WTC11 (cell line): ENCODE data around the gene CD44. TPM values are rescaled to one million over a fixed set of nuclear protein-coding genes. Genes with fewer than 3 reads are reported as not detected.

Experiments
- ATAC-seq: fragments of 200-7000 bp; cut with Tn5 transposase; 2 replicates; pipeline ENCODE4 v1.10.0; 2021; ENCODE audit warnings: mild to moderate bottlenecking, moderate library complexity
- CTCF ChIA-PET: fragments of 300-600 bp; sonication (Branson Sonifier 250); formaldehyde crosslinking; loops from one replicate; lab custom pipeline; 2021; ENCODE audit warnings: antibody characterized with exemption; lab: Charles Lee
- POLR2A ChIA-PET: fragments of 350-600 bp; sonication (Branson Sonifier 250); formaldehyde crosslinking; loops from one replicate; lab custom pipeline; 2021; ENCODE audit warnings: antibody characterized with exemption; lab: Charles Lee
- DNase-seq: peaks from one replicate; pipeline ENCODE4 v3.0.0; 2021; ENCODE audit warnings: low spot score
- H3K27ac Mint-ChIP-seq: 2 replicates; pipeline ENCODE4 v1.8.0; 2021; ENCODE audit warnings: mixed read lengths
- H3K27me3 Mint-ChIP-seq: 2 replicates; pipeline ENCODE4 v1.8.0; 2021; ENCODE audit warnings: low read depth, mild to moderate bottlenecking, moderate library complexity, mixed read lengths
- H3K36me3 Mint-ChIP-seq: 2 replicates; pipeline ENCODE4 v1.8.0; 2021; ENCODE audit warnings: mixed read lengths
- H3K4me1 Mint-ChIP-seq: 2 replicates; pipeline ENCODE4 v1.8.0; 2022; ENCODE audit warnings: mixed read lengths
- H3K4me3 Mint-ChIP-seq: 2 replicates; pipeline ENCODE4 v1.8.0; 2021; ENCODE audit warnings: mild to moderate bottlenecking, moderate library complexity, mixed read lengths
- H3K9me3 Mint-ChIP-seq: 2 replicates; pipeline ENCODE4 v1.8.0; 2021; ENCODE audit warnings: mixed read lengths
- GTF2I ChIP-seq: fragments of 250-450 bp; sonication (Bioruptor Pico); conservative IDR thresholded peaks from 2 replicates; pipeline ENCODE4 v1.4.0; 2021; ENCODE audit warnings: mild to moderate bottlenecking
- HMGA2 ChIP-seq: fragments of 250-450 bp; sonication (Bioruptor Pico); IDR thresholded peaks from 2 replicates; pipeline ENCODE4 v1.4.0; 2021; ENCODE audit warnings: mild to moderate bottlenecking, moderate library complexity
- MYBL2 ChIP-seq: sonication (generic); formaldehyde crosslinking; IDR thresholded peaks from 2 replicates; pipeline ENCODE4 v1.8.1; 2023; ENCODE audit warnings: mild to moderate bottlenecking, moderate library complexity, missing genetic modification reagents
- NR3C1 ChIP-seq: sonication (generic); formaldehyde crosslinking; conservative IDR thresholded peaks from 2 replicates; pipeline ENCODE4 v1.8.1; 2023; ENCODE audit warnings: low read depth, mild to moderate bottlenecking, missing genetic modification reagents
- OVOL2 ChIP-seq: fragments of 250-450 bp; sonication (Bioruptor Pico); IDR thresholded peaks from 2 replicates; pipeline ENCODE4 v1.9.0; 2021; ENCODE audit warnings: mild to moderate bottlenecking, borderline replicate concordance
- PRRX2 ChIP-seq: fragments of 250-450 bp; sonication (Bioruptor Pico); IDR thresholded peaks from 2 replicates; pipeline ENCODE4 v1.8.0; 2021; ENCODE audit warnings: mild to moderate bottlenecking
- TCF7 ChIP-seq: sonication (generic); formaldehyde crosslinking; IDR thresholded peaks from 2 replicates; pipeline ENCODE4 v1.8.0; 2022; ENCODE audit warnings: mild to moderate bottlenecking, low read depth, missing genetic modification reagents, moderate library complexity
- ZNF396 ChIP-seq: fragments of 250-450 bp; sonication (Bioruptor Pico); IDR thresholded peaks from 2 replicates; pipeline ENCODE4 v1.8.0; 2021; ENCODE audit warnings: mild to moderate bottlenecking, moderate library complexity, borderline replicate concordance
- ZNF671 ChIP-seq: fragments of 250-450 bp; sonication (Bioruptor Pico); IDR thresholded peaks from 2 replicates; pipeline ENCODE4 v1.8.0; 2021; ENCODE audit warnings: mild to moderate bottlenecking
- total RNA-seq: library from RNA; stranded (reverse); gene quantifications from 3 replicates; pipeline ENCODE4 v1.2.3, GENCODE V29; 2021
- TF ChIP-seq, protein P1 (sequence below): sonication (generic); formaldehyde crosslinking; IDR thresholded peaks from 2 replicates; pipeline ENCODE4 v1.8.1; 2023; ENCODE audit warnings: mild to moderate bottlenecking, missing genetic modification reagents
- TF ChIP-seq, protein P2 (sequence below): fragments of 200-600 bp; IDR thresholded peaks from 2 replicates; pipeline ENCODE4 v1.8.0; 2022; ENCODE audit warnings: antibody characterized with exemption
- TF ChIP-seq, protein P3 (sequence below): sonication (generic); formaldehyde crosslinking; IDR thresholded peaks from 2 replicates; pipeline ENCODE4 v1.8.1; 2023; ENCODE audit warnings: mild to moderate bottlenecking, moderate library complexity, missing genetic modification reagents
- TF ChIP-seq, protein P4 (sequence below): sonication (generic); formaldehyde crosslinking; conservative IDR thresholded peaks from 2 replicates; pipeline ENCODE4 v1.8.1; 2022; ENCODE audit warnings: mild to moderate bottlenecking, missing genetic modification reagents
- TF ChIP-seq, protein P5 (sequence below): fragments of 250-450 bp; sonication (Bioruptor Pico); IDR thresholded peaks from 2 replicates; pipeline ENCODE4 v1.9.0; 2021; ENCODE audit warnings: mild to moderate bottlenecking

CD44 gene
- total RNA-seq, 1 experiment from 2014 or later = 12.0 TPM

DNA sequence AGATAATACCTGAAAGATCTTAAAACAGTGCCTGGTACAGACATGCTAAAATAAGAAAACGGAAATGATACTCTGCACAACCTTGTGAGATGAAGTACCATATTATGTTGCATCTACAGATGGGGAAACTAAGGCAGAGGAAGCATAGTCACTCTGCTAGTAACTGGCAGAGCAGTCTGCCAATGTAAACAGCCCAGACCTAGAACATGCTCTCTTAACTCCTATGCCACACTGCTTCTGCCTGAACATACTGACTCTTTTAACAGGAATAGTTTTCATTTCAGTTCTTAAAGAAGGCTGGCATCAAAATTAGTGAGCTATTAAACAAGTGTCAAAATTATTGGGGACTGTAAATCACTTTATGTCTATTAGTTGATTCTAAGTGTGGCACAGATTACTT is 99.9 kb downstream of the CD44 start (continued):
- TF ChIP-seq, protein P1, sequence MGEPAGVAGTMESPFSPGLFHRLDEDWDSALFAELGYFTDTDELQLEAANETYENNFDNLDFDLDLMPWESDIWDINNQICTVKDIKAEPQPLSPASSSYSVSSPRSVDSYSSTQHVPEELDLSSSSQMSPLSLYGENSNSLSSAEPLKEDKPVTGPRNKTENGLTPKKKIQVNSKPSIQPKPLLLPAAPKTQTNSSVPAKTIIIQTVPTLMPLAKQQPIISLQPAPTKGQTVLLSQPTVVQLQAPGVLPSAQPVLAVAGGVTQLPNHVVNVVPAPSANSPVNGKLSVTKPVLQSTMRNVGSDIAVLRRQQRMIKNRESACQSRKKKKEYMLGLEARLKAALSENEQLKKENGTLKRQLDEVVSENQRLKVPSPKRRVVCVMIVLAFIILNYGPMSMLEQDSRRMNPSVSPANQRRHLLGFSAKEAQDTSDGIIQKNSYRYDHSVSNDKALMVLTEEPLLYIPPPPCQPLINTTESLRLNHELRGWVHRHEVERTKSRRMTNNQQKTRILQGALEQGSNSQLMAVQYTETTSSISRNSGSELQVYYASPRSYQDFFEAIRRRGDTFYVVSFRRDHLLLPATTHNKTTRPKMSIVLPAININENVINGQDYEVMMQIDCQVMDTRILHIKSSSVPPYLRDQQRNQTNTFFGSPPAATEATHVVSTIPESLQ = no peak
- TF ChIP-seq HMGA2 (CRISPR knock-in tag) (no peak), OVOL2 (no peak)

DNA sequence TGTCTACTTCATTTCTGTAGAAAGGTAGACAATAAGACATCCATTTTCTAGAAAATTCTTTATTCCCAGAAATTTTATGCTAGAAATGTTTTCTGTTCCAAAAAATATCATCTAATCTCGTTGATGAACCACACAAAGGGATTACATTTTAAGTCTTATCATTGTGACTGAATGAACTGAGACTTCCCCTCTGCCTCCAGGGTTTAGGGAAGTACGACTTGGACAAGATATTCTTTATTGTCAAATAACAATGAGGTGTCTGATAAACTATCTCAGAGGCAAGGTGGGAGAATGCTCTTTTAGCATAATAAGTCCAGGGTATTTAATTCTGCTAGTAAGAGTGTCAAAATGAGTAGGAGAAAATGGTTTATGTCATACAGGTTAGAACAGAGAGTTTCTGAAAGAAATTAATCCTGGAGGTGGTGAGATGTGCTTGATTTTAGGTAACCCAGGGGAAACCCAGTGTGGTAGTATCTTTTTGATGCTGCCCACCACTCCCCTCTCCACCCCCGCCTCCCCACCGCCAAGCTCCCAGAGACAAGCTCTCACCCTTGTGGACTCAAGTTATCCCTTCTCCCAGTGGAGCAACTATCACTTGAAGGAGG is 100.6 kb downstream of the CD44 start:
- DNase-seq (no peak), ATAC-seq (no peak)
- ChIA-PET CTCF (interaction anchor here (0.6 to 1.1 kb wide), 4 partner anchors 66 to 315 kb away, joined by 3 read pairs; no protein-coding TSS in a partner anchor), POLR2A (no interaction called here)
- H3K27me3 Mint-ChIP-seq = no peaks in the 10 kb centered on the region; the same call in 1 of the 2 replicates
- TF ChIP-seq PRRX2 (CRISPR knock-in tag) (no peak), MYBL2 (CRISPR knock-in tag) (no peak), NR3C1 (CRISPR knock-in tag) (no peak)
- TF ChIP-seq, protein P2, sequence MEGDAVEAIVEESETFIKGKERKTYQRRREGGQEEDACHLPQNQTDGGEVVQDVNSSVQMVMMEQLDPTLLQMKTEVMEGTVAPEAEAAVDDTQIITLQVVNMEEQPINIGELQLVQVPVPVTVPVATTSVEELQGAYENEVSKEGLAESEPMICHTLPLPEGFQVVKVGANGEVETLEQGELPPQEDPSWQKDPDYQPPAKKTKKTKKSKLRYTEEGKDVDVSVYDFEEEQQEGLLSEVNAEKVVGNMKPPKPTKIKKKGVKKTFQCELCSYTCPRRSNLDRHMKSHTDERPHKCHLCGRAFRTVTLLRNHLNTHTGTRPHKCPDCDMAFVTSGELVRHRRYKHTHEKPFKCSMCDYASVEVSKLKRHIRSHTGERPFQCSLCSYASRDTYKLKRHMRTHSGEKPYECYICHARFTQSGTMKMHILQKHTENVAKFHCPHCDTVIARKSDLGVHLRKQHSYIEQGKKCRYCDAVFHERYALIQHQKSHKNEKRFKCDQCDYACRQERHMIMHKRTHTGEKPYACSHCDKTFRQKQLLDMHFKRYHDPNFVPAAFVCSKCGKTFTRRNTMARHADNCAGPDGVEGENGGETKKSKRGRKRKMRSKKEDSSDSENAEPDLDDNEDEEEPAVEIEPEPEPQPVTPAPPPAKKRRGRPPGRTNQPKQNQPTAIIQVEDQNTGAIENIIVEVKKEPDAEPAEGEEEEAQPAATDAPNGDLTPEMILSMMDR = no peak
- TF ChIP-seq, protein P1 = no peak
- TF ChIP-seq, protein P3, sequence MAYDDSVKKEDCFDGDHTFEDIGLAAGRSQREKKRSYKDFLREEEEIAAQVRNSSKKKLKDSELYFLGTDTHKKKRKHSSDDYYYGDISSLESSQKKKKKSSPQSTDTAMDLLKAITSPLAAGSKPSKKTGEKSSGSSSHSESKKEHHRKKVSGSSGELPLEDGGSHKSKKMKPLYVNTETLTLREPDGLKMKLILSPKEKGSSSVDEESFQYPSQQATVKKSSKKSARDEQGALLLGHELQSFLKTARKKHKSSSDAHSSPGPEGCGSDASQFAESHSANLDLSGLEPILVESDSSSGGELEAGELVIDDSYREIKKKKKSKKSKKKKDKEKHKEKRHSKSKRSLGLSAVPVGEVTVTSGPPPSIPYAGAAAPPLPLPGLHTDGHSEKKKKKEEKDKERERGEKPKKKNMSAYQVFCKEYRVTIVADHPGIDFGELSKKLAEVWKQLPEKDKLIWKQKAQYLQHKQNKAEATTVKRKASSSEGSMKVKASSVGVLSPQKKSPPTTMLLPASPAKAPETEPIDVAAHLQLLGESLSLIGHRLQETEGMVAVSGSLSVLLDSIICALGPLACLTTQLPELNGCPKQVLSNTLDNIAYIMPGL = no peak
- TF ChIP-seq, protein P4, sequence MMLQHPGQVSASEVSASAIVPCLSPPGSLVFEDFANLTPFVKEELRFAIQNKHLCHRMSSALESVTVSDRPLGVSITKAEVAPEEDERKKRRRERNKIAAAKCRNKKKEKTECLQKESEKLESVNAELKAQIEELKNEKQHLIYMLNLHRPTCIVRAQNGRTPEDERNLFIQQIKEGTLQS (CRISPR knock-in tag) = no peak
- H3K4me1 Mint-ChIP-seq = peaks cover 16% of the 10 kb centered on the region
- H3K27ac Mint-ChIP-seq = no peak overlapping the region
- no peak overlapping the region for H3K4me3 Mint-ChIP-seq
- H3K36me3 Mint-ChIP-seq = peaks cover 4% of the 10 kb centered on the region; the same call in 1 of the 2 replicates
- H3K9me3 Mint-ChIP-seq = peaks cover 6% of the 10 kb centered on the region

DNA sequence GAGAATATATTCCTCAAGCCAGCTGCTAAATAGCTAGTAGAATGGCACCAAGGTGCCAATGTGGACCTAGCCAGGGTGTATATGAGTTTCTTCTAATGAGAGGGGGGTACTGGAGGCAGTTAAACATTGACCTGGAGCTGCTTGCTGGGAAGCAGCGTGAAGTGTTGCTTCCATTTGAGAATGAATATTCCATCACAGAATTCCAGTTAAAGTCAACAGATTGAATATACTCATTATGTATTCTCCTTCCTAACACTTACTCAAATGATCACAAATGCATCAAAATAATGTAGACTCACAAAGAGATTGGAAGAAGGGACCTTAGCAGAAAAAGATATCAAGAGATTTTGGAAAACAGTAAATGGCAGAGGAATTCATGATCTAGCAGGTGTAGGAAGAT is 102.1 kb downstream of the CD44 start:
- CTCF ChIA-PET = interaction anchor here (1.1 kb wide), 1 partner anchor 316 kb away, joined by 3 read pairs; no protein-coding TSS in a partner anchor

DNA sequence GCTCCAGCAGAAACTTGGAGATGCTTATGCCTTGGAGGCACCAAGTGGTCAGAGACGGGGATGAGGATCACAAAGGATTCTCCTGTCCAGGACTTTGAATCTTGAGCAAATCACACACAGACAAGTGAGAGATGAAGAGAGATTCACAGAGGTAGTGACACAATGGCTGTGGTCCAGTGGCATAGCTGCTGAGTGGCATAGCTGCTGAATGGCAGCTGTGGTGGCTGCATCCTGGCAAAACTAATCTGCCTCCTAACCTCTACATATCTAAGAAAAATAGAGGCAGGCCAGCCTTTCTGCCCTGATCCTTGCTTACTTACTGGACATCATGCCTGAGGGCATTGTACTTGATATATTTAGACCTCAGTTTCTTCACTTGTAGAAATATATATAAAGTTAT is 102.6 kb downstream of the CD44 start:
- H3K27me3 Mint-ChIP-seq = no peaks in the 10 kb centered on the region; the same call in 1 of the 2 replicates
- DNase-seq = no peak
- TF ChIP-seq NR3C1 (CRISPR knock-in tag) (no peak), ZNF671 (CRISPR knock-in tag) (no peak), MYBL2 (CRISPR knock-in tag) (no peak), ZNF396 (CRISPR knock-in tag) (no peak)
- TF ChIP-seq, protein P5, sequence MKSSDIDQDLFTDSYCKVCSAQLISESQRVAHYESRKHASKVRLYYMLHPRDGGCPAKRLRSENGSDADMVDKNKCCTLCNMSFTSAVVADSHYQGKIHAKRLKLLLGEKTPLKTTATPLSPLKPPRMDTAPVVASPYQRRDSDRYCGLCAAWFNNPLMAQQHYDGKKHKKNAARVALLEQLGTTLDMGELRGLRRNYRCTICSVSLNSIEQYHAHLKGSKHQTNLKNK (CRISPR knock-in tag) = no peak
- TF ChIP-seq, all 79 proteins: peak for 0
- POLR2A ChIA-PET = interaction anchor here (0.7 kb wide), 1 partner anchor 181 kb away, joined by 4 read pairs; no protein-coding TSS in a partner anchor
- no peak for ATAC-seq
- H3K4me3 Mint-ChIP-seq = no peak overlapping the region
- no peak overlapping the region for H3K27ac Mint-ChIP-seq
- peaks cover 16% of the 10 kb centered on the region for H3K4me1 Mint-ChIP-seq
- H3K36me3 Mint-ChIP-seq = no peaks in the 10 kb centered on the region
- no peaks in the 10 kb centered on the region for H3K9me3 Mint-ChIP-seq
- CTCF ChIA-PET = no interaction called here

More for the DNA sequence above, 102.1 kb downstream of the CD44 start:
- TF ChIP-seq TCF7 (CRISPR knock-in tag) (no peak), GTF2I (CRISPR knock-in tag) (no peak)
- ATAC-seq = no peak
- DNase-seq = no peak
- Mint-ChIP-seq H3K4me1 (peaks cover 16% of the 10 kb centered on the region), H3K4me3 (no peak overlapping the region), H3K27ac (no peak overlapping the region), H3K9me3 (no peaks in the 10 kb centered on the region), H3K27me3 (no peaks in the 10 kb centered on the region; the same call in 1 of the 2 replicates), H3K36me3 (no peaks in the 10 kb centered on the region)
- POLR2A ChIA-PET = interaction anchor here (0.7 kb wide), 1 partner anchor 181 kb away, joined by 4 read pairs; no protein-coding TSS in a partner anchor
